GM19468 (cell line): ENCODE data around the gene ZNF543.

Experiments used
- ATAC-seq: cut with Tn5 transposase; IDR thresholded peaks from one replicate; pipeline ENCODE4 v1.9.1; 2021; ENCODE audit warnings: mild to moderate bottlenecking, moderate library complexity, moderate number of reproducible peaks; ENCODE audit not compliant: unreplicated experiment; ENCODE audit errors: extremely low read depth

ZNF543 gene

GRCh38 chr19:57376151-57376550 is 55.9 kb downstream of the ZNF543 start:
- no peak for ATAC-seq

- ATAC-seq, result no peak
These were observed 57.4 kb downstream of the ZNF543 start for GRCh38 chr19:57377498-57378146.
